Measurements from ENCODE around the gene GPR108.

- no peak for TF ChIP-seq FOXP4 (CRISPR knock-in tag; IDR thresholded peaks at IDR 0.05)
- TF ChIP-seq RNF2 (conservative IDR thresholded peaks at IDR 0.05; ENCODE audit: low read depth) = no peak
- no peak for TF ChIP-seq SMC3 (IDR thresholded peaks at IDR 0.05; ENCODE audit: low read length)
- TF ChIP-seq ATF1 (CRISPR knock-in tag; IDR thresholded peaks at IDR 0.05) = no peak
- TF ChIP-seq HNF4G (IDR thresholded peaks at IDR 0.05; ENCODE audit: borderline replicate concordance, low read depth, low read length) = no peak
- TF ChIP-seq HNF4G (CRISPR knock-in tag; IDR thresholded peaks at IDR 0.05; ENCODE audit: borderline replicate concordance, low read depth) = no peak
- no peak for TF ChIP-seq GFI1 (CRISPR knock-in tag; IDR thresholded peaks at IDR 0.05; ENCODE audit: borderline replicate concordance)
- no peak for TF ChIP-seq MZF1 (CRISPR knock-in tag; IDR thresholded peaks at IDR 0.05; ENCODE audit: borderline replicate concordance)
- TF ChIP-seq CBX2 (IDR thresholded peaks at IDR 0.05; ENCODE audit: low read depth, low read length) = no peak
- TF ChIP-seq CBX2 (CRISPR knock-in tag; IDR thresholded peaks at IDR 0.05; ENCODE audit: low read depth) = no peak
- TF ChIP-seq TFAP4 (IDR thresholded peaks at IDR 0.05; ENCODE audit: borderline replicate concordance, low read depth) = no peak
- no peak for TF ChIP-seq PBX3 (CRISPR knock-in tag; IDR thresholded peaks at IDR 0.05; ENCODE audit: borderline replicate concordance)
Measured at GRCh38 chr19:6697291-6697690, 40.1 kb downstream of the GPR108 start.
